C4-2B (cell line): ENCODE results near the gene NMBR.

Source experiments
- ZFX ChIP-seq: fragments of 450-650 bp; IDR thresholded peaks from 2 replicates; pipeline ENCODE4 v1.6.1; 2017
- TF ChIP-seq, protein P1 (sequence below): fragments of 450-650 bp; conservative IDR thresholded peaks from 2 replicates; pipeline ENCODE4 v1.5.1; 2017; ENCODE audit warnings: mild to moderate bottlenecking

DNA sequence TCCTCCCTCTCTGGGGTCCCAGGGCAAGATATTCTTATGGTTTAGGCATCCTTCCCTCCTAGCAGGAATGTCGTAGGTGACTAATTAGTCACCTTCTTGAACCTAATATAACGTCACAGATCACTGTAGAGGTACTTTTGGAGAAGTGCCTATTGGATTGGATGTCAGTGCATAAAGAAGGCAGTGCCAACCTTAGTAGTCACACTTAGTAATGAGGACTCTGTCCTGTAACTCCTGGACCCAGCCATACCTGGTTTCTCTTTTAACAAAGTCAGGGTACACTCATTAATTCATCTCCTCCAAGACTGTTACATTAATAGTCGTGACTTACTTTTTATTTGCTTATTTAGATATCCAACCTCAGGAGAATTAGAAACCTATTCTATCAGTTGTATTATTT, 20.1 kb upstream of the NMBR start:
- TF ChIP-seq, protein P1, sequence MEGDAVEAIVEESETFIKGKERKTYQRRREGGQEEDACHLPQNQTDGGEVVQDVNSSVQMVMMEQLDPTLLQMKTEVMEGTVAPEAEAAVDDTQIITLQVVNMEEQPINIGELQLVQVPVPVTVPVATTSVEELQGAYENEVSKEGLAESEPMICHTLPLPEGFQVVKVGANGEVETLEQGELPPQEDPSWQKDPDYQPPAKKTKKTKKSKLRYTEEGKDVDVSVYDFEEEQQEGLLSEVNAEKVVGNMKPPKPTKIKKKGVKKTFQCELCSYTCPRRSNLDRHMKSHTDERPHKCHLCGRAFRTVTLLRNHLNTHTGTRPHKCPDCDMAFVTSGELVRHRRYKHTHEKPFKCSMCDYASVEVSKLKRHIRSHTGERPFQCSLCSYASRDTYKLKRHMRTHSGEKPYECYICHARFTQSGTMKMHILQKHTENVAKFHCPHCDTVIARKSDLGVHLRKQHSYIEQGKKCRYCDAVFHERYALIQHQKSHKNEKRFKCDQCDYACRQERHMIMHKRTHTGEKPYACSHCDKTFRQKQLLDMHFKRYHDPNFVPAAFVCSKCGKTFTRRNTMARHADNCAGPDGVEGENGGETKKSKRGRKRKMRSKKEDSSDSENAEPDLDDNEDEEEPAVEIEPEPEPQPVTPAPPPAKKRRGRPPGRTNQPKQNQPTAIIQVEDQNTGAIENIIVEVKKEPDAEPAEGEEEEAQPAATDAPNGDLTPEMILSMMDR: no peak
- TF ChIP-seq ZFX: no peak
